Brain pericyte (primary cell): ENCODE results near the gene ZNF534.
"Not testable (repeated sequence)": the region's sequence is repeated elsewhere in the genome, so short reads cannot be mapped to it uniquely, and the experiment has no call there.

ENCODE experiments used
- DNase-seq: peaks from one replicate; pipeline ENCODE4 v3.0.0-alpha.2; 2012; ENCODE audit warnings: low read depth, low spot score

The ZNF534 gene

DNA sequence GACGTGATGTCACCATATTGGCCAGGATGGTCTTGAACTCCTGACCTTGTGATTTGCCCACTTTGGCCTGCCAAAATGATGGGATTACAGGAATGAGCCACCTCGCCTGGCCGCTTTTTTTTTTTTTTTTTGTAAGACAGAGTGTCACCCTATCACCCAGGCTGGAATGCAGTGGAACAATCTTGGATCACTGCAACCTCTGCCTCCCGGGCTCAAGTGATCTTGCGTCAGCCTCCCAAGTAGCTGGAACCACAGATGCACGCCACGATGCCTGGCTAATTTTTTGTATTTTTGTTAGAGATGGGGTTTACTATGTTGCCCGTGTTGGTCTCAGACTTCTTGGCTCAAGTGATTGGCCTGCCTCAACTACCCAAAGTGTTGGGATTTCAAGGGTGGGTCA lies 69.6 kb downstream of the ZNF534 start:
- no peak for DNase-seq

DNA sequence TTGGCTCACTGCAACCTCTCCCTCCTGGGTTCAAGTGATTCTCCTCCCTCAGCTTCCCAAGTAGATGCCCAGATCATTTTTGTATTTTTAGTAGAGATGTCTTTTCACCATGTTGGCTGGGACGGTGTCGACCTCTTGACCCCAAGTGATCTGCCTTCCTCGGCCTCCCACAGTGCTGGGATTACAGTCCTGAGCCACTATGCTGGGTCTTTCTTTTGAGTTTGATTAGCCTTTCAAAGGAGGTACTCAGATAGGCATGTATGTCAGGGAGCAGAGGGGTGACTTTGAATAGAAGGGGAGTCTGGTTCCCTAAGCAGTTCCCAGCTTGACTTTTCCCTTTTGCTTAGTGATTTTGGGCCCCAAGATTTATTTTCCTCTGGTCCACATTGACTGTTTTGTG lies 71.5 kb downstream of the ZNF534 start:
- DNase-seq: not testable (repeated sequence)

DNA sequence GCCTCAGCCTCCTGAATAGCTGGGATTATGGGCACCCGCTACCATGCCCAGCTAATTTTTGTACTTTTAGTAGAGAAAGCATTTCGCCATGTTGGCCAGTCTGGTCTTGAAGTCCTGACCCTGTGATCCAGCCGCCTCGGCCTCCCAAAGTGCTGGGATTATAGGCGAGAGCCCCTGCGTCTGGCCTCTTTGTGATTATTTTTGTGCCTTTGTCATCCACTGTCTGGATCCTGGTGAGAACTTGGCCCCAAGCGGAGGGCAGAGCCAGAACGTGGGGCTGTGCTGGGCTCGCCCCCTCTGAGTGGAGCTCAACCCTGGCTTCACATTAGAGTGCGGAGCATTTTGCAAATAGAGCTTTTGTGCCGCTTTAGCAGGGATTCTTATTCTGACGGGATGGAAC lies 72.0 kb downstream of the ZNF534 start:
- DNase-seq: not testable (repeated sequence)
